Measurements from ENCODE around the gene CTBP2.

- TF ChIP-seq POLR2A (IDR thresholded peaks at IDR 0.05) (no peak), CTCF (IDR thresholded peaks at IDR 0.05) (no peak), EP300 (IDR thresholded peaks at IDR 0.05) (no peak)
Observed at GRCh38 chr10:124996127-124996853, 164.1 kb downstream of the CTBP2 start.

Data from gastroesophageal sphincter (tissue), 3 donors.